Measurements from ENCODE around the gene UPB1.
"Not testable (repeated sequence)": the region's sequence is repeated elsewhere in the genome, so short reads cannot be mapped to it uniquely, and the experiment has no call there.

UPB1 gene

GRCh38 chr22:24504956-24505736, 10.0 kb downstream of the UPB1 start:
- no peak for DNase-seq (ENCODE audit: low spot score)

DNA sequence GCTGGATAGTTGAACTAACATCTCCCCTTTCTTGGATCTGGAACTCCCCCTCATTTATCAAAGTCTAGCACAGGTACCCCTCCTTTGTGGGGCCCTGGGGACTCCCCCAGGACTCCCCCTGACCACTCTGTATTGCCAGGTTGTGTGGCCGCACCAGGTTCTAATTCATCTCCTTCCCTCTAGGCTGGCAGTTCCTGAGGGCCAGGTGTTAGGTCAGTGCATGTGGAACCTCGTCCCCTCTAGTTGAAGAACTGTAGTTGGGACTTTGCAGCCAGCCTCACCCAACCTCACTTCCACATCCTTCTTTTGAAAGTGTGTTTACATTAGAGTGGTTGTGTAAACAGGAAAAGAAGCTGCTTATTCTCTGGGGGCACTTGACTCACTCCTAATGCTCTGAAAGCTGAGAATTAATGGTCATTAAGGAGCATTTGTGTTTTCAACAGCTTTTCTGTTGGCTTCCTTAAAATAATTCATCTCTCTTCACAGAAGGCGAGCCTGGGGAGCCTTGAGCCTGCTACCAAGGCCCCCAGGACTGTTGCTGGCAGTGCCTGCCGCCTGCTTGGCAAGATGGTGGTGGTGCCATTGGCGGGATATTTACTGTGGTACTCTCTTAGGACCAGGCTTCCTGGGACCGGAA, 11.8 kb downstream of the UPB1 start:
- no peak for DNase-seq (ENCODE audit: low spot score)

DNA sequence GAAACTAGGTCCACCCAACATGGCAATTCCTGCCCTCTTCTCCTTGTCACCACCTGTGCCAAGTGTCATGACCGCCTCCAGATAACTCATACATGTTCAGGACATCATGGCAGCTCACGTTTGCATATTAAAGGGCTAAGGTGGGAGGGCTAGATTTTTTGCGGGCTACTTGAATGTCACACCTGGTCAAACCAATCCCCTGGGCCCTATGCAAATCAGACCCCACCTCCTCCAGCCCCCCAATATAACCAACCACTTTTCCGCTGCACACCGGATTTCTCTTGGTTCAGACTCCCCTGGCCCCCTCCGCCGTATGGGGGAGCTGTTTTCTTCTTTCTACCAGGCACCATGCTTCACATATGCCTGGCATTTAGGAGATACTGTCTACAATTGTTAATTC, 12.6 kb downstream of the UPB1 start:
- no peak for DNase-seq (ENCODE audit: low spot score)

GRCh38 chr22:24510637-24511625, 15.8 kb downstream of the UPB1 start:
- peak; percentile 8 for DNase-seq (ENCODE audit: low spot score)

- peak; percentile 14 for DNase-seq (ENCODE audit: low spot score)
Observed at GRCh38 chr22:24512043-24512442, 16.9 kb downstream of the UPB1 start.

- peak; percentile 6 for DNase-seq (ENCODE audit: low spot score)
Observed at GRCh38 chr22:24513378-24514240, 18.5 kb downstream of the UPB1 start.

DNA sequence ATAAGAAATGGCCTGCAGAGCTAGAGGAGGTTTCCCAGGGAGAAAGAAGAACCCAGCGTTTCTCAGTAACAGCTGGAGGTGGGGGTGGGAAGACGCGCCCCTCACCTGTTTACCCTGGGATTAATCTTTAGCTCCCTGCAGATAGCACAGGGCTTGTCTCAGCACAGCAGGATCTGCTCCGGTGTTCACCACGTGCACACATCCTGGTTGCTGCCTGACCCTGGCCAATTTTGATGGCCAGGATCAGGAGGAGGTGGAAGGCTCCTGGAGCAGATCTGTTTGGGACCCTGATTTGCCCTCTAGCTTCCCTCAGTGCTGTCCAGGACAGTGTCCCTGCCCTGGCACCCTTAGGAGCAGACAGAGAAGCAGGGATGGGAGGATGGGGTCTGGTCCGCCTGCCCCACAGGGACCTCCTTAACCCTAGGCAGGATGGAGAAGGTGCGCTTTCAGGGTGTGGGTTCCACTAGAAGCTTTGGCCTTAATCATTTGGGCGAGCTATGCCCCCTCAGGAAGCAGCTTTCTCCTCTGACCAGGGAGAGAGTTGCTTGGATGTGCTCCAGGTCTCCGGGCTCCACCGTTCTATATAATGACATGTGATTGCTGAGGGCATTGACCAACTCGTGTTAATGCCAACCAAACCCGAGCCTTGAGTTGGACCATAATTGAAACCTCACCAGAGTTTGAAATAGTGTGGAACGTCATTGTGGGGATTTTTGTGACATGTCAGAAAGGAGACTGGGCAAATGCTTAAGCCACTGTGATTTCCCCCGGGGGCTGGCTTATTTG, 19.3 kb downstream of the UPB1 start:
- DNase-seq (ENCODE audit: low spot score): peak; percentile 46

DNA sequence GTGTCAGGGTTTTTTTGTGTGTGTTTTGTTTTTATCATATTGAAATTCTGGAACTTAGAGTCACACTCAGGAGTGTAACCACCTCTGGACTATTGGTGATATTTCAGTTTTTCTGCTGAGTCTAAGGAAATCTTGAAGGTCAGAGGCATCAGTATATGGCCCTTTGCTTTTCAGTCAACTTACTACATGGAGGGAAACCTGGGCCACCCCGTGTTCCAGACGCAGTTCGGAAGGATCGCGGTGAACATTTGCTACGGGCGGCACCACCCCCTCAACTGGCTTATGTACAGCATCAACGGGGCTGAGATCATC, 19.9 kb downstream of the UPB1 start:
- no peak for DNase-seq (ENCODE audit: low spot score)

GRCh38 chr22:24516301-24516737, 21.2 kb downstream of the UPB1 start:
- DNase-seq (ENCODE audit: low spot score): no peak

DNA sequence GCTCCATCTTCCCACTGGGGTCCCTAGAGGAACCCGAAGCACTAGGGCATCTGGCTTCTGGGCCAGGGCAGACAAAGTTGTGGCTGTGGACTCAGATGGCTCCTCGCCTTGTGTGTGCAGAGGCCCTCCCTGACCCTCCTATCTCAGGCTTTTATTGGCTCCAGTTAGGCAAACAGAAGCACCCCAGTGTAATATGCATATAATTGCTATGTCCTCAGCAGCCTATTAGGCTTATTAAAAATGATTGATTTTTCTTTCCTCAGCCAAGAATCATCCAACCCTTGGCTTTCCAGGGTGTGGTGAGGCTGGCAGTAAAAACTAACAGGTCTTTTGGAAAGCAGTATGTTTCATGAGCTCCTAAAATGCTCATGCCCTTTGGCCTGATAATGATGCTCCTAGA, 22.3 kb downstream of the UPB1 start:
- DNase-seq (ENCODE audit: low spot score): no peak

DNA sequence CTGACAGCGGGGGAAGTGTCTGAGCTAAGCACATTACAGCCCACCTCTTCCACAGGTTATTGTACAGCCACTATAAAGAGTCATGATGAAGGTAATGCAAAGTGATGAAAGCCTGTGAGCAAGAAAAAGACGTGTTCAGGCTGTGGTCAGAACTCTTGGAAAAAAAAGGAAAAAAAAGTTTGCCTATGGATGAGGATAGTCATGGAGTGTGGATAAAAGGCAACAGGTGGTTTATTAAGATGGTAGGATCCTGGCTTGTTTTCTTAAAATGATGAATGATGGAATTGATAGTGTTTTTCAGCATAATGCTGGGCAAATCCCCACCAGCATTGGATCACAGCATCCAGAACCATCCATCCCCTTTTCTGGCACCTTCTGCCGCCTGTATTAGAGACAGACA, 23.1 kb downstream of the UPB1 start:
- DNase-seq (ENCODE audit: low spot score): no peak

- DNase-seq (ENCODE audit: low spot score): no peak
Observed at GRCh38 chr22:24518771-24519485, 23.8 kb downstream of the UPB1 start.

DNA sequence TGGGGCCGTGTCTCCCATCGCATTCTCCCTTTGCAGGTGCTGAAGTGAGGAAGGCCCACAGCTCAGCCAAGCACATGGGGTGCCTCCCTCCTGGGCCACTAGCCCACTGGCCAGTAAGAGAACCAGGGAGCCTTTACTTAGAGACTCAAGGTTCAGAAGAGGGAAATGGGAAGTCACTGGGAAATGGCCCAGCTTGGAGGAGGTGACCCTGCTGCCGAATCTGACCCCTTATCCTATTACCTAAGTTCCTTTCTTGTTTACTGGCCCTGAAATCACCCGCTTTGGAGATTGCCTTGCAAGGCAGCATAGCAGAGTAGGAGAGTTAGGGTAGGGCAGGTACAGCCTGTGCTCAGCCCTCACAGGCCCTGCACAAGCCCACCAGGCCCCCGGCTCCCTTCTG, 24.4 kb downstream of the UPB1 start:
- no peak for DNase-seq (ENCODE audit: low spot score)

- DNase-seq (ENCODE audit: low spot score): peak; percentile 82
Observed at GRCh38 chr22:24521791-24522245, 26.7 kb downstream of the UPB1 start.

DNA sequence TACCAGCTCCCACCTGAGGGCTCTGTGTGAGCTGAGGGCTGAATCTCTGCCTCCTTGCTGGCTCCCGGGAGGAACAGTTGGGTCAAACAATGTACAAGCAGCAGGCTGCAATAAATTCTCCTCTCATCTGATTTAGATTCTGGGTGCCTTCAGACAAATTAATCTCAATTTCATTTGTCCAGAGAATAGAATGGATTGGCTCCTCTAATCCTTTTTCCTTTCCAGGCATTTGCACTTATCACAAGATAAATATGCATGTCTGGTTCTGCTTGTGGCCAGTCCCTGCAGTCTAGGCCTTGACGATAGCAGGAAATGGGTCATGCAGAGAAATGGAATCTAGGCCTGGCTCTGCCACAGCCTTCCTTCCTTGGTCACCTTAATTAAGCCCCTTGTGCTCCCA, 28.7 kb downstream of the UPB1 start:
- no peak for DNase-seq (ENCODE audit: low spot score)

DNA sequence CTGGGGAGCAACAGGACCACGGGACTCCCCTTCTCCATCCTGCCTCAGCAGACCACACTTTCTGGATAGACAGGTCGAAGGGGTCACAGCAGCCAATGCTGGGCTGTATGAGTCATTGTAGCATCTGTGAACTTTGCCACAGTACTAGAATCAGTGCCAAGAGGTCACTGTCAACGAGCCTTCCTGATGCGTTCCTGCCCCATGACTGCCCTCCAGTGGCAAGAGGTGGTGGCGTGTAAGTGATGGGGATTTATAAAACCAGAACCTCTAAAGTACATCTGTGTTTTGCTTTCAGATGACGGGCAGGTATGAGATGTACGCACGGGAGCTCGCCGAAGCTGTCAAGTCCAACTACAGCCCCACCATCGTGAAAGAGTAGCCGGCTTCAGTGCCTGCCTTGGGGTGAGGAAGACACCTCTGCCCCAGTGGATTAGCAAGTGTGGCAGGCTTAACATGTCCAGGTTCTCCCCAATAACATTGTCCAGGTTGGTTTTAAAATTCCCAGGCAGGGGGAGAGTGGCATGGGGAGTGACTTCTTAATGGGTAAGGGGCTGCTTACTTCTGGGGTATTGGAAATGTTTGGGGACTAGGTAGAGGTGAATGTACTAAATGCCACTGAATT, 30.4 kb downstream of the UPB1 start:
- peak; percentile 79 for DNase-seq (ENCODE audit: low spot score)

DNA sequence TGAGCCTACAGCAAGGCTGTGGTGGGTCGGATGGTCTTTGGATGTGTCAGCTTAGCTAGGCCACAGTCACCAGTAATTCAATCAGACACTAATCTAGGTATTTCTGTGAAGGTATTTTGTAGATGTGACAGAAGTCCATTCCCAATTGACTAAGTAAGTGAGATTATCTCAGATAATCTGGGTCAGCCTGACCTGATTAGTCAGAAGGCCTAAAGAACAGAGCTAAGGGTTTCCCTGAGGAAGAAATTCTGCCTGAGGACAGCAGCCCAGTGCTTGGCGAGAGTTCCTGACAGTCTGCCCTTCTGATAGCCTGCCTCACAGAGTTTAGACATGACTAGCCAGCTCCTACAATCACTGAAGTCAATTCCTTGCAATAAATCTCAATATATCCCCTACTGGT, 31.1 kb downstream of the UPB1 start:
- no peak for DNase-seq (ENCODE audit: low spot score)

DNA sequence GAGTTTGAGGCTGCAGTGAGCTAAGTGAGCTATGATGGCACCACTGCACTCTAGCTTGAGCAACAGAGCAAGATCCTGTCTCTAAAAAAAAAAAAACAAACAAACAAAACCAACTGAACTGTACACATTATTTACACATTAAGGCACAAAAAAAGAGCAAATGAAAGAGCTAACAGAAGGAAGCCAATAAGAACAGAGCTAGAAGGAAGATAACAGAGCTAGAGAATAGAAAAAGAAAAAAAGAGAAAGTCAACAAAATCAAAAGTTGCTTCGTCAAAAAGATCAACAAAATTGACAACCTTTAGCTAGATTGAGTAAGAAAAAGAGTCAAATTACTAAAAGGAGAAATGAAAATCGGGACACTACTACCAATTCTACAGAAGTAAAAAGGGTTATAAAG, 34.8 kb downstream of the UPB1 start:
- no peak for DNase-seq (ENCODE audit: low spot score)

GRCh38 chr22:24530968-24531367, 35.8 kb downstream of the UPB1 start:
- DNase-seq (ENCODE audit: low spot score): not testable (repeated sequence)

- no peak for DNase-seq (ENCODE audit: low spot score)
Observed at GRCh38 chr22:24532075-24532474, 36.9 kb downstream of the UPB1 start.

All from D341Med (cell line).